GM18867 (cell line): ENCODE results near the gene TIMP2.
"Not testable (repeated sequence)": the region's sequence is repeated elsewhere in the genome, so short reads cannot be mapped to it uniquely, and the experiment has no call there.

ENCODE experiments used
- ATAC-seq: cut with Tn5 transposase; IDR thresholded peaks from one replicate; pipeline ENCODE4 v1.9.1; 2021; ENCODE audit warnings: mild to moderate bottlenecking, moderate library complexity; ENCODE audit not compliant: unreplicated experiment

The TIMP2 gene

GRCh38 chr17:78956254-78956653 is 31.1 kb upstream of the TIMP2 start:
- ATAC-seq: no peak

DNA sequence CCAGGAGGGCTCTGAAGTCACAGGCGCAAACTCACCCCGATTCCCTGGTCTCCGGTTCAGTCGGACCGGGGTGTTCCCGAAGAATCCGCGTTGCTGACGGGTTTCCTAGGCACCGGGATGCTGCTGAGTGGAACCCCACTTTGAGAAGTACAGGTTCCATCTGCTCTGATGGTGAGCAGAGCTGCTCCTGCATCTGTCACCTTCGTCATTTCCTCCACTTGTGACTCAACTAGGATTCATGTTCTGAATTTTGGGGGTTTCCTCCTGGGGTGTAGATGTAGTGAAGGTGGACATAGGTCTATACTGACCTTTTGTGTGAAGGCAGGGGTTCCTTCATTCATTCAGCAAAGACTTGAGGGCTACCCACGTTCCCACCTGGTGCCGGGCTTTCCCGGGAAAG is 29.5 kb upstream of the TIMP2 start:
- no peak for ATAC-seq

- ATAC-seq: no peak
Observed at GRCh38 chr17:78953356-78954350, 28.5 kb upstream of the TIMP2 start.

DNA sequence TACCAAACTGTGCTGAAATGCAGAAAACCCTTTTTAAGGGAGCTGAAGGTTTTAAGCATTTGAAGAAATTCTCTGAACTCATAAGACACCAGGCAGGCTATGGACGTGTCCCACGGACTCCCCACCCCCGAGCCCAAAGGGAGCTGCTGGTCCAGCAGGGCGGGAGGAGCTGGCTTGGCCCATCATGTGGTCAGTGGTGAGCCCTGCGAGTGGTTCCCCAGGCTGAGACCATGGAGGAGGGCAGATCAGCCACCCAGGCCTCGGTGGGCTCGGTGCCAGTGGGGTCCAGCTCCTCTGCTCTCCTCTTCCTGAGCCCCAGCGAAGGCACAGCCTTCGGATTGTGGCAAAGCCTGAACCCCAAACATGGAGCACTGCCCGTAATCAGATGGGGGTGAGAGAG is 27.5 kb upstream of the TIMP2 start:
- ATAC-seq: no peak

- ATAC-seq: no peak
Observed at GRCh38 chr17:78951967-78952551, 26.9 kb upstream of the TIMP2 start.

- no peak for ATAC-seq
Observed at GRCh38 chr17:78950870-78951269, 25.7 kb upstream of the TIMP2 start.

DNA sequence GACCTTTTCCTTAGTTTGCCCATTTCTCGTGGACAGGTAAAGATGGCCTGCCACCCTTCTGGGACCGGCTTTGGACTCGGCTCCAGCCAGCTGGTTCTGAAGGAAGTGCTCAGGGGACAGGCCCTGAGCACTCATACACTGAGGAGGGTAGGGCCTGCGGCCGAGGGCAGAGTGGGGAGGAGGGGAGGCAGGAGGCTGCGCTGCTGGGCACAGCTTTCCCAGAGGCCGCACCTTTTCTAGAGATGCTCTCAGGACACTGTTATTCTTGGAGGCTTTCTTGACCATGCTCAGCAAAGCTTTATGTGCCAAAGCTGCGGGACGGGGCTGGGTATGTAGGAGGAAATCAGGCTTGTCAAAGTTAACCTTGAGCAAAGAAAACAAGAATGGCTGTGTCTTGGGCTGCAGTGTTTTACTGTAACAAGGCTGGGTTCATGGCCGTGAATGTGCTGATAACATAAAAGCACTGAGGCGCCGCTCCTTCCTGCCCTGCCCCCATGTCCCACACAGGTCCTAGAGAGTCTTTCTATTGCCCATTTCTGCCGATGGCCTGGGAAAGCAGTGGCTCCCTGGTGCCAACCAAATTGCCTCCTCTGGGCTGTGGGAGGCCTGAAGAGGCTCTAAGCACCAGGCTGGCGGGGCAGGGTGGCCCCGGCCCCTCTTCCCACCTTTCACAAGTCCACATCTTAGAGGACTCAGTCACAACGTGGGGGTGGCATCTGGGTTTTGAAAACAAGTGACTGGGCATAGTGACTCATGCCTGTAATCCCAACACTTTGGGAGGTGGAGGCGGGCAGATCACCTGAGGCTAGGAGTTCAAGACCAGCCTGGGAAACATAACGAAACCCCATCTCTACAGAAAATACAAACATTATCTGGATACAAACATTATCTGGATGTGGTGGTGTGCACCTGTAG is 22.3 kb upstream of the TIMP2 start:
- no peak for ATAC-seq

- no peak for ATAC-seq
Observed at GRCh38 chr17:78946631-78947030, 21.4 kb upstream of the TIMP2 start.

DNA sequence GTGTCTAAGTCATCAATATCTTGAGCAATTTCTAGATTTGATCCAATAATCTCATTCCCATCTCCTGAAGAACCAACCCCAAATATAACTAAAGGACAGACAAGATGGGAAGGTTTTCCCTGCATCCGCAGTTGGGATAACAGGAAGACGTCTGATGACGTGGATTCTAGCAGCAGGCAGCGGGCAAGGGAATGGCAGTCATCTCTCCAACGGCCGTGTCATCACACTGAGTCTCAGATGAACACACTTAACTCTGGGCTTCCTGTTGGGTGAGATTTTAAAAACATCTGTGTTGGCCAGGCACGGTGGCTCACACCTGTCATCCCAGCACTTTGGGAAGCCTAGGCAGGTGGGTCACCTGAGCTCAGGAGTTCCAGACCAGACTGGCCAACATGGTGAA is 20.9 kb upstream of the TIMP2 start:
- no peak for ATAC-seq

DNA sequence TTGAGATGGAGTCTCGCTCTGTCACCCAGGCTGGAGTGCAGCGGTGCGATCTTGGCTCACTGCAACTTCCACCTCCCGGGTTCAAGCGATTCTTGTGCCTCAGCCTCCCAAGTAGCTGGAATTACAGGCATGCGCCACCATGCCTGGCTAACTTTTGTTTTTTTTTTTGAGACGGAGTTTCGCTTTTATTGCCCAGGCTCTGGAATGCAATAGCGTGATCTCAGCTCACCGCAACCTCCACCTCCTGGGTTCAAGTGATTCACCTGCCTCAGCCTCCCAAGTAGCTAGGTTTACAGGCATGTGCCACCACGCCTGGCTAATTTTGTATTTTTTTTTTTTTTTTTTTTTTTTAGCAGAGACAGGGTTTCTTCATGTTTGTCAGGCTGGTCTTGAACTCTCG is 20.3 kb upstream of the TIMP2 start:
- ATAC-seq: not testable (repeated sequence)

DNA sequence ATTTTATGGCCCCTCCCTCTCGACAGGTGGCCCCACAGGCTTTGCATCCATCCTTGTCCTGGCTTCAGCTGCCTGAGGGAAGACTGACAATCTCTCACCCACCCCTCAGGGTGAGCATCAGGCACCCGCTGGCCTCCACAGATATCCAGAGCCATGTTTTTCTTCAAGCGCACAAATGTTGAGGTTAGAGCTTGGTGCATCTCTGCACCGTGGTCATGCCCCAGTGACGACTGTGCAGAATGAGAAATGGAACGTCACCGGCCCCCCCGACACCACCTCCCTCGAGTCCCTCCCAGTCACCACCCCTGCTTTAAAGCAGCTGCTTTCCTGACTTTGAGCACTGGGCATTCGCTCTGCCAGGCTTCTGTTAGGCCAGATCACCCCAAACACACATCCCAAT is 19.8 kb upstream of the TIMP2 start:
- no peak for ATAC-seq

DNA sequence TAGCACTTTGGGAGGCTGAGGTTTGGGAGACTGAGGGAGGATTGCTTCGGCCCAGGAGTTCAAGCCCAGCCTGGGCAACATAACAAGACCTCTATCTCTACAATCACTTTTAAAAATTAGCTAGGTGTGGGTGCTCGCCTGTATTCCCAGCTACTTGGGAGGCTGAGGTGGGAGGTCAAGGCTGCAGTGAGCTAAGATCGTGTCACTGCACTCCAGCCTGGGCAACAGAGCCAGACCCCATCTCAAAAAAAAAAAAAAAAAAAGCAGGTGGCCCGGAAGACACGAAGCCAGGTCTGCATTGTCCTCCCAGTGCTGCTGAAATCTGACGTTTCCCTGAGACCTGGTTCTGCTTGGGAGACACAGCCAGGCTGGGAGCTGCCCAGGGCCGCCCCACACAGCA is 18.8 kb upstream of the TIMP2 start:
- no peak for ATAC-seq

DNA sequence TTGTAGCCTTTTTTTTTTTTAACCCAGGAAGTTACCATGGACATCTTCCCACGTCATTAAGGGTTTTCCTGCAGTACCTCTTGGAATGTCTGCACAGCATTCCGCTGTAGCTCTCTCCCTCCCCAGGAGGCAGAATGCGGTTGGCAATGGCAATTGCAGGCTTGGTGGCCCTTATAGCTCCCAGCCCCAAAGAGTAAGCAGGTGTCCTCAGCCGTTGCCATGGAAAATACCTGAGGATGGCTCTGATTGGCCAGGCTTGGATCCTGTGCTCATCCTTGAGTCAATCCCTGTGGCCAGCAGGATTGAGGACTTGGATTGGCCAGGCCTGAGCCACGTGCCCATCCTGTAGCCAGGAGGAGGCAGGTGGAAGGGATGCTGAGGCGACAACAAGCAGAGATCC is 15.5 kb upstream of the TIMP2 start:
- ATAC-seq: no peak

DNA sequence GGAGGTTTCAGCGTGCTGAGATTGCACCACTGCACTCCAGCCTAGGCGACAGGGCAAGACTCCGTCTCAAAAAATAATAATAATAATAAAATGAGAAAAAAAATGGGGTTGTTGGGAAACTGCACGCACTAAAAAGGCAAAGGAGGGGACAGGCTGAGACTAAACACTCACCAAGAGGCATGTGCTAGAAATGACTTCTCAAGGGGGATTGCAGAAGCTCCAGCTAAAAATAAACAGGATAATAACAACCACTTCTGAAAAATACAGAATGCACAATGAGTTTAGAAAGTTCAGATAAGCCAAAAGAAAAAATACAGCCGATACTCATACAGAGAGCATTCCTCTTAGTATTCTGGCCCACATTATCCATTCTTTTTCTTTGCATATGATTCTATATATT is 15.1 kb upstream of the TIMP2 start:
- ATAC-seq: no peak

- ATAC-seq: no peak
Observed at GRCh38 chr17:78939615-78940014, 14.4 kb upstream of the TIMP2 start.

- ATAC-seq: no peak
Observed at GRCh38 chr17:78937561-78937960, 12.4 kb upstream of the TIMP2 start.

DNA sequence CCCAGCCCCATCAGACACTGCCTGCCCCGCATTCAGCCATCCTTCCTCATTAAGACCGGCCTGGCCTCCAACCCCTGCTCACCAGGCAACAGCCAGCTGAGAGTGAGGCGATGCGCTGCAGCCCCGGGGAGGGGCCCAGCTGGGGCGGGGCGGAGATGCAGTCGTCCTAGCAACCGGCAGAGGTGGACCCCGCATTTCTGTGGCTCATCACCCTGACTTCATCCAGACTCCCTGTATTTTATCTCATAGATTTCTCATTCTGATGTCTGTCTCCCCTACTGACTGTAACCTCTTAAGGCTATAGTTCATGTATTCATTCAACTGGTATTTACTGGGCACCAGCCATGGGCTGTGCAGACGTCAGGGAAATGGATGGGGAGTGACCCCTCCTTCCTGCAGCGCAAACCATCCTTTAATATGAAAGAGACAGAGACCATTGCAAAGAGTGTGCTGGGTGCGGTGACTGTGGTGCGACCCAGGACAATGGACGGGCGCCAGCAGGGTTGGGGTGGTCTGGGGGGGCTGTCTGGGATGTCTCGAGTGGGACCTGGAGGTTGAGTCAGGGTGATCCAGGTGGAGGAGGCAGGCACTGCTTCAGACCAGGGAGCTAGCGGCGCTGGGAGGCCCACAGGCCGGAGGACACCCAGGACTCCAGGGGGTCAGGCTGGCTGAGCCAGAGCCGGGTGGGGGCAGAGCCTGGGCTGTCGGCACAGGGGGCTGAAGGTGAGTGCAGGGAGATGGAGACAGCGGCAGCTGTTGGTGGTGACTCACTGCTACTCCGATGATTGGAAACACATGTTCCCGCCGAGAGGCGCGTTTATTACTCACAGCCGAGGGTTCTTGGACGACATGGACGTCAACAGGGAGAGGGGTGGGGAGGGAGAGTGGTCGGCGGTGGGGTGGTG is 10.5 kb upstream of the TIMP2 start:
- no peak for ATAC-seq

DNA sequence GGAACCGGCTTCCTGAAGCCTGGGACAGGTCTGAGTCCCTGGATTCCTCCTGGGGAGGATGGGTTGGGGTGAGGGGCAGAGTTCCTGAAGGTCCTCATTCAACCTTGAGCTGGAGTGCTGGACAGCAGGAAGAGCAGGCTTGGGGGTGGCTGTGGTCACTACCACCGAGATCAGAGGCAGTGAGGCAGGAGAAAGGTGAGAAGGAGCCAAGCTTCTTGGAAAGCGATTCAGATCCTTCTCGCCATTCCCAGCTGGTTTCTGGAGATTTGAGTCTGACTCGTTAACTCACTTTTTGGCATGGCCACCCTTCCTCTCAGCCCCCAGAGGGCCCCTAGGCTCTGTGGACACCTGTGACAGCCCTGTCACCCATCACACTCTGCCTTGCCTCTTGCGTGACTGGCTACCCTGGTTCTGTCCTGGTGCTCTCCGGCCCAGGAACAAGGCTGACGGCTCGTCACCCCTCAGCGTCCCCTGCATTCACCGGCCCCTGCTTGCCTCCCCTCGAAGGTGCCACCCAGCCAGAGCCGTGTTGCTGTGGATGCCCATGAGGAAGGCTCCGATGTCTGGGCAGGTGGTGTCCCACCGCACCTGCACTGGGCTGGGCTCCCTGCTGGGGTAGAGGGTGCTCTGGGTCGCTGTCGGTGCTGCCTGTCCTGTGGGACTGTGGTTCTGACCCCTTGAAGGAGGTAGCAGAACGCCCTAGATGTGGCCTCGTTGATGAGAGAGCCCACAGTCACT is 9.7 kb upstream of the TIMP2 start:
- no peak for ATAC-seq

DNA sequence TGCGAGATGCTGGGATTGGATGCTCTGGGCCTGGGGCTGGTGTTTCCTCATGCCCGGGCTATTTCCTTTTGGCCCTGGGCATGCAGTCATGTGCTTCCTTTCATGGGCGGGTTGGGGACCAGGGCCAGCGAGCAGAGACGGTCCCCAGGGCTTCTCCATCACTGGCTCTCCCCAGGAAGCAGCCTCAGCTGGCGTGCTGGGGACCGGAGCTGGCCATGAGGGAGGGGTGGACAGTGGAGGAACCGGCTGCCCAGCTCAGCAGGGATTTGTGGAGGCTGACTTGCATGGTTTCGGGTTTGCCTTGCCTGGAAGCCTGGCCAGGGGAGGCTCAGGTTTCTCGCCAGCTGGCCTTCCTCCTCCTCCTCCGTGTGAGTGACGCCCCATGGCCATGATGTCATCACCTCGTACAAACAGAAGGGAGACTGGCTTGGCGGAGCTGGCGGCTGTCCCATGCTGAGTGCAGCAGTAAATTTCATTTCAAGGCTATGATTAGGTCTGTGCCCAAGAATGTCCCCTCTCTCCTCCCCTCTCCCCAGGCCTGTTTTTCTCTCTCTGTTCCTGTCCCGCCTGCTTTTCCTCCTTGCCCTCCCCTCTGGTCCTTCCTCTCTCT is 8.9 kb upstream of the TIMP2 start:
- no peak for ATAC-seq
